Measurements from ENCODE around the gene TPTE.
"Not testable (repeated sequence)": the region's sequence is repeated elsewhere in the genome, so short reads cannot be mapped to it uniquely, and the experiment has no call there.

- not testable (repeated sequence) for TF ChIP-seq CTCF (IDR thresholded peaks at IDR 0.05; ENCODE audit: insufficient read depth, low read length); REST (IDR thresholded peaks at IDR 0.05; ENCODE audit: insufficient replicate concordance, low read depth)
Observed at GRCh38 chr21:10578910-10579309, 57.5 kb downstream of the TPTE start.
